Kidney epithelial cell (primary cell): ENCODE measurements around the gene PCAT6. TPM values are rescaled to one million over a fixed set of nuclear protein-coding genes. Genes with fewer than 3 reads are reported as not detected.

Source experiments
- DNase-seq: peaks from one replicate; pipeline ENCODE4 v3.0.0-alpha.2; 2010; ENCODE audit warnings: low read depth
- H3K27me3 ChIP-seq: 2 replicates; pipeline ENCODE4 v1.6.0; 2011; ENCODE audit warnings: low read length; ENCODE audit not compliant: control insufficient read depth, insufficient read depth
- H3K36me3 ChIP-seq: 2 replicates; pipeline ENCODE4 v1.5.1; 2011; ENCODE audit warnings: low read length; ENCODE audit not compliant: control insufficient read depth, insufficient read depth
- H3K4me3 ChIP-seq: 2 replicates; pipeline ENCODE4 v1.5.1; 2011; ENCODE audit warnings: low read depth, mild to moderate bottlenecking, control low read depth, low read length
- CTCF ChIP-seq: IDR thresholded peaks from 2 replicates; pipeline ENCODE4 v1.5.1; 2011; ENCODE audit warnings: mild to moderate bottlenecking, moderate library complexity, low read length, control low read depth, inconsistent platforms; ENCODE audit not compliant: insufficient read depth, poor library complexity, severe bottlenecking
- total RNA-seq: library from RNA; depleted of rRNA; stranded (reverse); fragments of >200 nt; gene quantifications from 2 replicates; pipeline ENCODE4 v1.2.3, GENCODE V29; 2015

The PCAT6 gene
- total RNA-seq, result 0.48 TPM in 1 of 2 replicates, not detected in the other

- Histone ChIP-seq H3K36me3 (no peaks in the 10 kb centered on the region), H3K4me3 (peak within 1 kb of the TSS; percentile 72), H3K27me3 (no peaks in the 10 kb centered on the region)
- peak; percentile 67 for DNase-seq
- TF ChIP-seq CTCF, result no peak
Observed at GRCh38 chr1:202810615-202811295, at the start of gene PCAT6. Gene PCAT6 (plus strand): TSS chr1:202810954.

GRCh38 chr1:202762019-202762418 is 48.7 kb upstream of the PCAT6 start:
- Histone ChIP-seq H3K4me3 (no peak overlapping the region), H3K36me3 (peaks cover 1% of the 10 kb centered on the region), H3K27me3 (no peaks in the 10 kb centered on the region)
- no peak for TF ChIP-seq CTCF
- DNase-seq, result no peak

- peaks cover 1% of the 10 kb centered on the region for H3K36me3 ChIP-seq
- no peak for DNase-seq
- H3K27me3 ChIP-seq, result no peaks in the 10 kb centered on the region
- no peak overlapping the region for H3K4me3 ChIP-seq
- TF ChIP-seq CTCF, result no peak
Observed at GRCh38 chr1:202765721-202766120, 45.0 kb upstream of the PCAT6 start.

- no peak for TF ChIP-seq CTCF
- no peak for DNase-seq
- Histone ChIP-seq H3K36me3 (peaks cover 1% of the 10 kb centered on the region), H3K4me3 (no peak overlapping the region), H3K27me3 (no peaks in the 10 kb centered on the region)
Observed at GRCh38 chr1:202770135-202770534, 40.6 kb upstream of the PCAT6 start.

- Histone ChIP-seq H3K27me3 (no peaks in the 10 kb centered on the region), H3K36me3 (no peaks in the 10 kb centered on the region), H3K4me3 (no peak overlapping the region)
- no peak for TF ChIP-seq CTCF
- no peak for DNase-seq
Observed at GRCh38 chr1:202781180-202781579, 29.6 kb upstream of the PCAT6 start.

GRCh38 chr1:202786804-202787203 is 23.9 kb upstream of the PCAT6 start:
- TF ChIP-seq CTCF, result no peak
- Histone ChIP-seq H3K36me3 (no peaks in the 10 kb centered on the region), H3K4me3 (no peak overlapping the region), H3K27me3 (no peaks in the 10 kb centered on the region)
- DNase-seq, result no peak
